Measurements from ENCODE around the gene SUMO2.

The SUMO2 gene

GRCh38 chr17:75126954-75127353 lies 55.8 kb downstream of the SUMO2 start:
- no peak for ATAC-seq
- no peak overlapping the region for H3K4me3 Mint-ChIP-seq
- H3K4me1 Mint-ChIP-seq: peaks cover 55% of the 10 kb centered on the region
- peaks cover 17% of the 10 kb centered on the region for H3K36me3 Mint-ChIP-seq
- H3K9me3 Mint-ChIP-seq: no peaks in the 10 kb centered on the region
- no peaks in the 10 kb centered on the region for H3K27me3 Mint-ChIP-seq
- H3K27ac Mint-ChIP-seq: no peak overlapping the region

- peak overlapping the region; percentile 22 for H3K27ac Mint-ChIP-seq
These were observed 56.8 kb downstream of the SUMO2 start for GRCh38 chr17:75125984-75126383.

DNA sequence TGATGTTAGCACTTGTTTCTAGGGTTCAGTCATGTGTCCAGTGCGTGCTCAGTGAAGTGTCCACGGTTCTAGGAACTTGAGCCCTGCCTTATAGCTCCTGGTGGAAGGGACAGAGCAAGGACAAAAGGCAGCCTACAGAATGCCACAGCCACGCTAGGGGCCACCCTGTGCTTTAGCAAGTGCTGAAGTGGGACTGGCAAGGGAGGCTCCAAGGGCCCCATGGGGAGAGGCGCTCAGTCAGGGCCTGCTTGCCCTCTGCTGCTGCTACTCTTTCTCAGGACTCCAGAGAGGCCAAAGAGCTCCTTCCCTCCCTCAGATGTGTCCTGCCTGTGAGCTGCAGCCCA lies 58.0 kb downstream of the SUMO2 start:
- ATAC-seq: no peak
- H3K27me3 Mint-ChIP-seq: no peaks in the 10 kb centered on the region
- H3K4me1 Mint-ChIP-seq: peaks cover 45% of the 10 kb centered on the region
- peaks cover 18% of the 10 kb centered on the region for H3K36me3 Mint-ChIP-seq
- H3K4me3 Mint-ChIP-seq: no peak overlapping the region
- H3K9me3 Mint-ChIP-seq: no peaks in the 10 kb centered on the region
- peak overlapping the region; percentile 22 for H3K27ac Mint-ChIP-seq

More at GRCh38 chr17:75125984-75126383, 56.8 kb downstream of the SUMO2 start:
- H3K4me3 Mint-ChIP-seq: no peak overlapping the region
- H3K4me1 Mint-ChIP-seq: peaks cover 54% of the 10 kb centered on the region
- no peaks in the 10 kb centered on the region for H3K27me3 Mint-ChIP-seq
- ATAC-seq: peak; percentile 10
- H3K36me3 Mint-ChIP-seq: peaks cover 17% of the 10 kb centered on the region
- H3K9me3 Mint-ChIP-seq: no peaks in the 10 kb centered on the region

DNA sequence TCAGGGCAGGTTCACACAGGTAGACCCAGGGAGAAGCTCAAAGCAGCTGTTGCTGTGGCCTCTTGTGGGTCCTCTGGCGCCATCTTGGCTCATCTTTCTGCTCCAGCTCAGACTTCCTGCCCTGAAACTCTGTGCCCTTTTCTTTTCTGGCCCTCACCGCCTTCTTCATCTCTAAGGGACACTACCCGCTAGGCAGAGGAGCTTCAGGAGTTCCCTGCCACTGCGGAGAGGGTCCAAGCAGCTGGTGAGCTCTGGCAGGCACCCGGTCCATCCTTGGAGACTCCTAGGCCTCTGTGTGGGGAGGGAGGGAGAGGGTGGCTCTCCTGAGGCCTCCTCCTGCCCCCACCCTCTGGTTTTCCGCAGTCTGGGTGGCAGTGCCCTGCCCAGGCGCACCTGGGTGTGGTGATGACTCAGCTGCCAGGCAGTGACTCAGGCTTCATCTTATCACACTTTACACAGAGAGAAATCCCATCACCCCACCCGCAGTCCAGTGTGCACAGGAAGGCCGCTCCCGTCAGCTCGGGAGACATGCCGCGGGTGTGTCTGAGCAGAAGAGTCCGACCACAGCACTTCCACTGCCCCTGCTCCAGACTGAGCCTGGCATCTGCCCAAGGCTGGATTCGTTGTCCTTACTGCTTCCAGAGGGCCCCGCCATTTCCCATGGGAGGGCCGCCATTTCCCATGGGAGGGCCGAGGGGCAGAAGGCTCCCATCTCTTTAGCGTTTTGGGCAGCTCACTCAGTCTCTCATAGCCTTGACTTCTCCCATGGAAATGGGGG lies 58.5 kb downstream of the SUMO2 start:
- Mint-ChIP-seq H3K27ac (peak overlapping the region; percentile 22), H3K27me3 (no peaks in the 10 kb centered on the region), H3K4me1 (peaks cover 39% of the 10 kb centered on the region), H3K4me3 (no peak overlapping the region), H3K36me3 (peaks cover 12% of the 10 kb centered on the region), H3K9me3 (no peaks in the 10 kb centered on the region)
- peak; percentile 57 for ATAC-seq

DNA sequence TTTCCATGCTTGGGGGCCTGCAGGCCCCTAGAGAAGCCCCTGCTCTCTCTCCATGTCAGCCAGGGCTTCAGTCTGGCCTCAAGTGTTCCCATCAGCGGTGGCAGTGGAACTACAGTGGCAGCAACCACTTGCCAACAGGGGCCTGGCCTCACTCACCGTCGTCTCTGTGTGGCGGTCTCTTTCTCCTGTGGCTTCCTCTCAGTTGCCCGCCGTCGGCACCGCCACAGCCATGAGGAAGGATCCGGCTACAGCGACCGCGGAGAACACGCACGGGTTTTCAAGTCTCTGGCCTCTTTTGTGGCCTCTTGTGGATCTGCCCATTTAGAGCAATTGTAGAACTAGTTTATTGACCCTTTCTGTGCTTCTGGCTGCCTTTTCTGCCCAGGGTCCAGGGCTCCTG lies 64.5 kb downstream of the SUMO2 start:
- peak overlapping the region; percentile 67 for H3K27ac Mint-ChIP-seq
- no peak overlapping the region for H3K4me3 Mint-ChIP-seq
- ATAC-seq: no peak
- peaks cover 37% of the 10 kb centered on the region for H3K36me3 Mint-ChIP-seq
- peaks cover 55% of the 10 kb centered on the region for H3K4me1 Mint-ChIP-seq
- H3K9me3 Mint-ChIP-seq: no peaks in the 10 kb centered on the region
- no peaks in the 10 kb centered on the region for H3K27me3 Mint-ChIP-seq

DNA sequence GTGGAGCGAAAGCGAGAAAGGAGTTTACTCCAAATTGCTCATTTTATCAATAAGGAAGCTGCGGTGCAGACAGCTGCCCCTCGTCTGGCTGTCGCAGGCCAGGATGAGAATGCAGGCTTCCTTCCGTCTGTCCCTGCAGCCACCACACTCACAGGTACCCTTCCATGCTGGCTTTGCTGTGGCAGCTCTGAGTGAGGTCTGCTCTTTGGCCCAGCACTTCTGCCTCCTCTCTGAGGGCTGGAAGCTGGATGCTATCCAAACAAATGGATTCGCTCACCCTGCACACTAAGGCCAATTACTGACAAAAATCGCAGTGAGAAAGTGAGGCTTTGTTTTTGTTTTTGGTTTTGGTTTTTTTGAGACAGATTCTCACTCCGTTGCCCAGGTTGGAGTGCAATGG lies 66.0 kb downstream of the SUMO2 start:
- no peak for ATAC-seq
- no peak overlapping the region for H3K27ac Mint-ChIP-seq
- H3K27me3 Mint-ChIP-seq: no peaks in the 10 kb centered on the region
- H3K4me1 Mint-ChIP-seq: peaks cover 60% of the 10 kb centered on the region
- H3K36me3 Mint-ChIP-seq: peaks cover 42% of the 10 kb centered on the region
- H3K9me3 Mint-ChIP-seq: no peaks in the 10 kb centered on the region
- H3K4me3 Mint-ChIP-seq: no peak overlapping the region

All from stimulated activated memory B cell treated with anti-CD40 and anti-IgM and Interleukin-4, amounts not matched to agents 10 μg/mL and 1 μg/mL and 100 μg/mL, for 72 hours (primary cell).